OCI-LY1 (cell line): ENCODE data around the gene PARD3.

Experiments used
- CTCF ChIP-seq: fragments of 200-600 bp; sonication (generic), shearing (Covaris generic); IDR thresholded peaks from 2 replicates; pipeline ENCODE4 v1.5.1; 2017; ENCODE audit warnings: mild to moderate bottlenecking, antibody characterized with exemption, low read length, moderate library complexity, mixed read lengths
- EZH2 ChIP-seq: fragments of 200-600 bp; sonication (generic), shearing (Covaris generic); IDR thresholded peaks from 2 replicates; pipeline ENCODE4 v1.8.0; 2017; ENCODE audit warnings: borderline replicate concordance, mixed run types, mild to moderate bottlenecking, antibody characterized with exemption, low read length, moderate library complexity, mixed read lengths

GRCh38 chr10:34498821-34499220 lies 316.3 kb downstream of the PARD3 start:
- TF ChIP-seq CTCF (no peak), EZH2 (no peak)
